Measurements from ENCODE around the gene TASOR2. TPM values are rescaled to one million over a fixed set of nuclear protein-coding genes. Genes with fewer than 3 reads are reported as not detected.

Gene TASOR2
- total RNA-seq, 1 experiment from 2014 or later = 67.3 TPM

- Mint-ChIP-seq H3K9me3 (peaks cover 20% of the 10 kb centered on the region), H3K27ac (no peak overlapping the region), H3K27me3 (ENCODE audit: low read depth) (peaks cover 62% of the 10 kb centered on the region), H3K4me3 (no peak overlapping the region), H3K4me1 (no peaks in the 10 kb centered on the region), H3K36me3 (peaks cover 6% of the 10 kb centered on the region; the same call in 1 of the 2 replicates)
- ChIA-PET POLR2A (no interaction called here), CTCF (interaction anchor here (1.0 to 1.2 kb wide), 2 partner anchors 59 to 98 kb away, joined by 3 read pairs; no protein-coding TSS in a partner anchor)
- TF ChIP-seq SMAD4 (CRISPR knock-in tag; IDR thresholded peaks at IDR 0.05) (no peak), JUN (CRISPR knock-in tag; IDR thresholded peaks at IDR 0.05) (no peak), RELA (CRISPR knock-in tag; IDR thresholded peaks at IDR 0.05; ENCODE audit: borderline replicate concordance) (no peak), GRHL2 (CRISPR knock-in tag; IDR thresholded peaks at IDR 0.05; ENCODE audit: insufficient replicate concordance, severe bottlenecking) (no peak), HMGXB4 (CRISPR knock-in tag; IDR thresholded peaks at IDR 0.05) (no peak), IRF2 (CRISPR knock-in tag; IDR thresholded peaks at IDR 0.05; ENCODE audit: borderline replicate concordance, low read depth) (no peak), HMGA2 (CRISPR knock-in tag; IDR thresholded peaks at IDR 0.05) (no peak), ZNF671 (CRISPR knock-in tag; IDR thresholded peaks at IDR 0.05) (no peak), MYBL2 (CRISPR knock-in tag; IDR thresholded peaks at IDR 0.05) (no peak), ZSCAN18 (CRISPR knock-in tag; IDR thresholded peaks at IDR 0.05) (no peak), MAX (CRISPR knock-in tag; IDR thresholded peaks at IDR 0.05) (no peak), GABPB1 (CRISPR knock-in tag; IDR thresholded peaks at IDR 0.05) (no peak), RORB (CRISPR knock-in tag; IDR thresholded peaks at IDR 0.05) (no peak), ZNF281 (CRISPR knock-in tag; IDR thresholded peaks at IDR 0.05) (no peak), EMX1 (CRISPR knock-in tag; IDR thresholded peaks at IDR 0.05) (no peak), ELF4 (CRISPR knock-in tag; IDR thresholded peaks at IDR 0.05; ENCODE audit: low read depth) (no peak)
- TF ChIP-seq, protein P1, sequence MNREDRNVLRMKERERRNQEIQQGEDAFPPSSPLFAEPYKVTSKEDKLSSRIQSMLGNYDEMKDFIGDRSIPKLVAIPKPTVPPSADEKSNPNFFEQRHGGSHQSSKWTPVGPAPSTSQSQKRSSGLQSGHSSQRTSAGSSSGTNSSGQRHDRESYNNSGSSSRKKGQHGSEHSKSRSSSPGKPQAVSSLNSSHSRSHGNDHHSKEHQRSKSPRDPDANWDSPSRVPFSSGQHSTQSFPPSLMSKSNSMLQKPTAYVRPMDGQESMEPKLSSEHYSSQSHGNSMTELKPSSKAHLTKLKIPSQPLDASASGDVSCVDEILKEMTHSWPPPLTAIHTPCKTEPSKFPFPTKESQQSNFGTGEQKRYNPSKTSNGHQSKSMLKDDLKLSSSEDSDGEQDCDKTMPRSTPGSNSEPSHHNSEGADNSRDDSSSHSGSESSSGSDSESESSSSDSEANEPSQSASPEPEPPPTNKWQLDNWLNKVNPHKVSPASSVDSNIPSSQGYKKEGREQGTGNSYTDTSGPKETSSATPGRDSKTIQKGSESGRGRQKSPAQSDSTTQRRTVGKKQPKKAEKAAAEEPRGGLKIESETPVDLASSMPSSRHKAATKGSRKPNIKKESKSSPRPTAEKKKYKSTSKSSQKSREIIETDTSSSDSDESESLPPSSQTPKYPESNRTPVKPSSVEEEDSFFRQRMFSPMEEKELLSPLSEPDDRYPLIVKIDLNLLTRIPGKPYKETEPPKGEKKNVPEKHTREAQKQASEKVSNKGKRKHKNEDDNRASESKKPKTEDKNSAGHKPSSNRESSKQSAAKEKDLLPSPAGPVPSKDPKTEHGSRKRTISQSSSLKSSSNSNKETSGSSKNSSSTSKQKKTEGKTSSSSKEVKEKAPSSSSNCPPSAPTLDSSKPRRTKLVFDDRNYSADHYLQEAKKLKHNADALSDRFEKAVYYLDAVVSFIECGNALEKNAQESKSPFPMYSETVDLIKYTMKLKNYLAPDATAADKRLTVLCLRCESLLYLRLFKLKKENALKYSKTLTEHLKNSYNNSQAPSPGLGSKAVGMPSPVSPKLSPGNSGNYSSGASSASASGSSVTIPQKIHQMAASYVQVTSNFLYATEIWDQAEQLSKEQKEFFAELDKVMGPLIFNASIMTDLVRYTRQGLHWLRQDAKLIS (CRISPR knock-in tag; IDR thresholded peaks at IDR 0.05; ENCODE audit: borderline replicate concordance) = no peak
- TF ChIP-seq, protein P2, sequence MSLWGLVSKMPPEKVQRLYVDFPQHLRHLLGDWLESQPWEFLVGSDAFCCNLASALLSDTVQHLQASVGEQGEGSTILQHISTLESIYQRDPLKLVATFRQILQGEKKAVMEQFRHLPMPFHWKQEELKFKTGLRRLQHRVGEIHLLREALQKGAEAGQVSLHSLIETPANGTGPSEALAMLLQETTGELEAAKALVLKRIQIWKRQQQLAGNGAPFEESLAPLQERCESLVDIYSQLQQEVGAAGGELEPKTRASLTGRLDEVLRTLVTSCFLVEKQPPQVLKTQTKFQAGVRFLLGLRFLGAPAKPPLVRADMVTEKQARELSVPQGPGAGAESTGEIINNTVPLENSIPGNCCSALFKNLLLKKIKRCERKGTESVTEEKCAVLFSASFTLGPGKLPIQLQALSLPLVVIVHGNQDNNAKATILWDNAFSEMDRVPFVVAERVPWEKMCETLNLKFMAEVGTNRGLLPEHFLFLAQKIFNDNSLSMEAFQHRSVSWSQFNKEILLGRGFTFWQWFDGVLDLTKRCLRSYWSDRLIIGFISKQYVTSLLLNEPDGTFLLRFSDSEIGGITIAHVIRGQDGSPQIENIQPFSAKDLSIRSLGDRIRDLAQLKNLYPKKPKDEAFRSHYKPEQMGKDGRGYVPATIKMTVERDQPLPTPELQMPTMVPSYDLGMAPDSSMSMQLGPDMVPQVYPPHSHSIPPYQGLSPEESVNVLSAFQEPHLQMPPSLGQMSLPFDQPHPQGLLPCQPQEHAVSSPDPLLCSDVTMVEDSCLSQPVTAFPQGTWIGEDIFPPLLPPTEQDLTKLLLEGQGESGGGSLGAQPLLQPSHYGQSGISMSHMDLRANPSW (CRISPR knock-in tag; conservative IDR thresholded peaks at IDR 0.05; ENCODE audit: low read depth) = no peak
- DNase-seq (ENCODE audit: low spot score) (no peak), ATAC-seq (no peak)
Measured at GRCh38 chr10:5678397-5679036, 6.1 kb upstream of the TASOR2 start.

Measured in WTC11 (cell line).